Measurements from ENCODE around the gene RNU2-63P.
"Not testable (repeated sequence)": the region's sequence is repeated elsewhere in the genome, so short reads cannot be mapped to it uniquely, and the experiment has no call there.

RNU2-63P gene

DNA sequence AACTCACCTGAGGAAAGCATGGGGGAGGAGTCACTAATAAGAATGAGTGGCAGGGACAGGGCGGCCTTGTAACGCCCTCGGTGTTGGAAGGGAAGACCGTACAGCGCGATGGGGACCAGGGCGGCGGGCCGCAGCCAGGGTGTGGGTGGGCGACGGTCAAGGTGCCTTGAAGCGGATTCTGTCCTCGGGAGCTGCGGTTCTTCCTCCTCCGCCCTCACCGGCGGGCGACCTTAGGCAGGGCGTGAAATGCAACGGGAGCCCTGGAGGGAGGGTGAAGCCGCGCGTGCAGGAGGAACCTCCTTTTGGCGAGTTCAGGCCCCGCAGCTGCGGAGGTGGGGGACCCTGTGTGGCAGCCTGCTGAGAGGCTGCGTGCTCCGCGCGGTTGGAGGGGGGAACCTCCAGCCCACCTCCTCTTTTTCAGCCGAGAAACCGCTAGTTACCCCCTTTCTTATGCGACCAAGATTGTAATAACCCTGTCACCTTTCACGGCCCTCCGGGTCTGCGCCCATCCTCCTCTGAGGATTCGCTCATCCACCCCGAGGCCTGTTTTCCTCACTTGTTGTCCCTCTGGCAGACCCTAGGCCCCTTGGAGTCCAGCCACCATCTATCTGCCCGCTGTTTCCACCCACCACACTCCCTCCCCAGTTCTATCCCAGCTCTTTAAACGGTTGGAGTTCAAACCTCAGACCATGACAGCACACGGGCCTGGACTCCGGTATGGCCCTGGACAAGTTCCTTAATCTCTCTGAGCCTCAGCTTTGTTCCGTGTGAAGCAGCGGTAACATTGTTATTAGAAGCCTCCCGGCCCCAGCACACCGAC is 823 bp upstream of the RNU2-63P start:
- peak overlapping the region; percentile 100 for H3K27ac ChIP-seq
- no peak for TF ChIP-seq ZFX (IDR thresholded peaks at IDR 0.05)
- TF ChIP-seq, protein P1, sequence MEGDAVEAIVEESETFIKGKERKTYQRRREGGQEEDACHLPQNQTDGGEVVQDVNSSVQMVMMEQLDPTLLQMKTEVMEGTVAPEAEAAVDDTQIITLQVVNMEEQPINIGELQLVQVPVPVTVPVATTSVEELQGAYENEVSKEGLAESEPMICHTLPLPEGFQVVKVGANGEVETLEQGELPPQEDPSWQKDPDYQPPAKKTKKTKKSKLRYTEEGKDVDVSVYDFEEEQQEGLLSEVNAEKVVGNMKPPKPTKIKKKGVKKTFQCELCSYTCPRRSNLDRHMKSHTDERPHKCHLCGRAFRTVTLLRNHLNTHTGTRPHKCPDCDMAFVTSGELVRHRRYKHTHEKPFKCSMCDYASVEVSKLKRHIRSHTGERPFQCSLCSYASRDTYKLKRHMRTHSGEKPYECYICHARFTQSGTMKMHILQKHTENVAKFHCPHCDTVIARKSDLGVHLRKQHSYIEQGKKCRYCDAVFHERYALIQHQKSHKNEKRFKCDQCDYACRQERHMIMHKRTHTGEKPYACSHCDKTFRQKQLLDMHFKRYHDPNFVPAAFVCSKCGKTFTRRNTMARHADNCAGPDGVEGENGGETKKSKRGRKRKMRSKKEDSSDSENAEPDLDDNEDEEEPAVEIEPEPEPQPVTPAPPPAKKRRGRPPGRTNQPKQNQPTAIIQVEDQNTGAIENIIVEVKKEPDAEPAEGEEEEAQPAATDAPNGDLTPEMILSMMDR (conservative IDR thresholded peaks at IDR 0.05): no peak

- H3K27ac ChIP-seq: no peak overlapping the region
- no peak for TF ChIP-seq ZFX (IDR thresholded peaks at IDR 0.05)
- TF ChIP-seq, protein P1 (conservative IDR thresholded peaks at IDR 0.05): no peak
Measured at GRCh38 chr2:88011011-88011410, 5.3 kb downstream of the RNU2-63P start.

DNA sequence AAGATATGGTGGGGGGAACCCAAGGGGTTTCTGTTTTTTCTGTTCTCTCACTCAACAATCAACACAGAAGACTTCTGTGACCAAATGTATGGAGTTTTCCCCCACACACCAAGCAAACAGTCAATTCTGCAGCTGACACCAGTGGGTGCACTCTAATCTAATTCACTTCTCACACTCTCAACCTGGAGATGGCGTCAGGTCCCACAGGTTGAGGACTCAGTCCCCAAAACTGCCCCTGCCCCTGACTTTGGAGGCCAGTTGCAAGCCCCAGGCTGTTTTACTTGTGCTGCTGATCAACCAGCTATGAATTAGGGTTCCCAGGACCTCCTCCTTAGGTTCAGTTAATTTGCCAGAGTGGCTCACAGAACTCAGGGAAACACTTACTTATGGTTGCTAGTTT is 6.2 kb downstream of the RNU2-63P start:
- TF ChIP-seq, protein P1 (conservative IDR thresholded peaks at IDR 0.05): no peak
- TF ChIP-seq ZFX (IDR thresholded peaks at IDR 0.05): no peak
- no peak overlapping the region for H3K27ac ChIP-seq

DNA sequence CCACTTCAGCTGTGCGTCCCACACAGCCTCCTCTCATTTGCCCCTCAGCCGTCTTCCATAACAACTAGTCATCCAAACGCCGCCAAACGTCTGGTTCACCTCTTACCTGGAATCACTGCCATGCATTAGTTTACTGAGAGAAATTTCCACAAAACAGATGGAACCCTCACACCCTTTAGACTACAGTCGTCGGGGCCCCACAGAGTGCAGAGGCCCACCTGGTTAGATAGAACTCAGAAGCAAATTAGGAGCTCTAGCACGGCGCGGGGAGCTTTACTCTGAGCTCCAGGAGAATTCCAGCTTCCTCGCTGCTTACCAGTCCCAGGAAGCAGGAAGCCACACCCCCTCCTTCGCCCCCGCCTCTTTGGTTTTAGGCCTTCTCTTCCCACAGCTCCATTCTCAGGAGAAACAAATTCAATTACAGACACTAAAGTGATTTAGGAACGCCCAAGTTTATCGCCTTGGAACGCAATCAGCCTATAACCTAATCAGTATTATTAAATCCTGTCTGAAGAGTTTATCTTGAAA is 9.4 kb downstream of the RNU2-63P start:
- no peak for TF ChIP-seq ZFX (IDR thresholded peaks at IDR 0.05)
- TF ChIP-seq, protein P1 (conservative IDR thresholded peaks at IDR 0.05): no peak
- no peak overlapping the region for H3K27ac ChIP-seq

GRCh38 chr2:88005776-88006175 is 10.6 kb downstream of the RNU2-63P start:
- H3K27ac ChIP-seq: no peak overlapping the region
- no peak for TF ChIP-seq ZFX (IDR thresholded peaks at IDR 0.05)
- TF ChIP-seq, protein P1 (conservative IDR thresholded peaks at IDR 0.05): no peak

DNA sequence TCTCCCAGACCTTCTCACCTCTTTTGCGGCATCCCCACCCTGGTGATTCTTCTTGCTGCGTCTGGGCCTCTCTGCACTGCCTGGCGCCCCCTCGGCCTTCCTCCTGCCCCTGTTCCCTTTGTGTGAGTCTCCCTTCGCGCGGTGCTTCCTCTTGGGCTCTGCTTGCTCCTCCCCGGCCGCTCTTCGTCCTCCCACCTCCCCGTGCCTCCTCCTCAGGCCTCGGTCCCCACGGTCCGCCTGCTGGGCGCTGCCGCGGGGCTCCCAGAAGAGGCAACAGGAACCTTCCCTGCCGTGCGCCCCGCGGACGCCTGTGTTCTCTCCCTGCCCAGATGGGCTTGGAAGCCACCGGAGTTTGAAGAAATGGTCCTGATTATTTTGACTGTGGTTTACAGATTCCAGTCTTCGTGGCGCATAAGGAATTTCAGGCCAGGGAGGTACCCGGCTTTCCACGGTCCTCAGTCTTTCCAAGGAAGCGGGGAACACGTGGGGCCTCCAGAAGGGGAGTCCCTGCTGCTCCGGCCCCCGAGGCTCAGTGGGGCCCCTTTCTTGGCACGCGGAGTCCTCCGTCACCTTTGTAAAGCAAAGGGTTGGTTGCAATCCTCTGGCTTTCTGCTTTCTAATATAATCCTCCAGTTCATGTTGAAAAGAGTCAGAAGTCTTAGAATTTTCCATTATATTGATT is 13.1 kb downstream of the RNU2-63P start:
- no peak overlapping the region for H3K27ac ChIP-seq
- TF ChIP-seq, protein P1 (conservative IDR thresholded peaks at IDR 0.05): no peak
- TF ChIP-seq ZFX (IDR thresholded peaks at IDR 0.05): no peak

DNA sequence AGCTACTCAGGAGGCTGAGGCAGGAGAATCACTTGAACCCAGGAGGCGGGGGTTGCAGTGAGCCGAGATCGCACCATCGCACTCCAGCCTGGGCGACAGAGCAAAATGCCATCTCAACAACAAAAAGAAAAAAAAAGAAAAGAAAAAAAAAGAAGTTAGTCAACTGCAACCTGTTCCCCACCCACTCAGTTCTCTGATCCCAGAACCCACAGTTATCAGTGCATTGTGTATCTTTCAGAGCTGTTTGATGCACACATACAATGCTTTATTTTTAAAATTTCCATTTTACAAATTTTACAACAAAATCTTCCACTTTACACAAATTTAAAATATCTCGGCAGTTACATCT is 14.0 kb downstream of the RNU2-63P start:
- no peak overlapping the region for H3K27ac ChIP-seq

DNA sequence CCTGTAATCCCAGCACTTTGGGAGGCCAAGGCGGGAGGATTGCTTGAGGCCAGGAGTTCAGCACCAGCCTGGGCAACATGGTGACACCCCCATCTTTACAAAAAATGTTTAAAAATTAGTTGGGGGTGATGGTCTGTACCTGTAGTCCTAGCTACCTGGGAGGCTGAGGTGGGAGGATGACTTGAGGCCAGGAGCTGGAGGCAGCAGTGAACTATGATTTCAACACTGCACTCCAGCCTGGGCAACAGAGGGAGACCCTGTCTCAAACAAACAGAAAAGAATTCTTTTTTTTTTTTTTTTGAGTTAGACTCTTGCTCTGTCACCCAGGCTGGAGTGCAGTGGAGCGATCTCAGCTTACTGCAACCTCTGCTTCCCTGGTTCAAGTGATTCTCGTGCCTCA is 15.9 kb downstream of the RNU2-63P start:
- not testable (repeated sequence) for H3K27ac ChIP-seq

More for the DNA sequence above, 14.0 kb downstream of the RNU2-63P start:
- TF ChIP-seq, protein P1 (conservative IDR thresholded peaks at IDR 0.05): no peak

Measured in C4-2B (cell line).